ENCODE data around the gene FITM1.

- no peak for TF ChIP-seq EZH2phosphoT487 (IDR thresholded peaks at IDR 0.05; ENCODE audit: unreplicated experiment)
- TF ChIP-seq, protein P1, sequence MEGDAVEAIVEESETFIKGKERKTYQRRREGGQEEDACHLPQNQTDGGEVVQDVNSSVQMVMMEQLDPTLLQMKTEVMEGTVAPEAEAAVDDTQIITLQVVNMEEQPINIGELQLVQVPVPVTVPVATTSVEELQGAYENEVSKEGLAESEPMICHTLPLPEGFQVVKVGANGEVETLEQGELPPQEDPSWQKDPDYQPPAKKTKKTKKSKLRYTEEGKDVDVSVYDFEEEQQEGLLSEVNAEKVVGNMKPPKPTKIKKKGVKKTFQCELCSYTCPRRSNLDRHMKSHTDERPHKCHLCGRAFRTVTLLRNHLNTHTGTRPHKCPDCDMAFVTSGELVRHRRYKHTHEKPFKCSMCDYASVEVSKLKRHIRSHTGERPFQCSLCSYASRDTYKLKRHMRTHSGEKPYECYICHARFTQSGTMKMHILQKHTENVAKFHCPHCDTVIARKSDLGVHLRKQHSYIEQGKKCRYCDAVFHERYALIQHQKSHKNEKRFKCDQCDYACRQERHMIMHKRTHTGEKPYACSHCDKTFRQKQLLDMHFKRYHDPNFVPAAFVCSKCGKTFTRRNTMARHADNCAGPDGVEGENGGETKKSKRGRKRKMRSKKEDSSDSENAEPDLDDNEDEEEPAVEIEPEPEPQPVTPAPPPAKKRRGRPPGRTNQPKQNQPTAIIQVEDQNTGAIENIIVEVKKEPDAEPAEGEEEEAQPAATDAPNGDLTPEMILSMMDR (conservative IDR thresholded peaks at IDR 0.05; ENCODE audit: low read depth in 2 of 2) = no peak
Measured at GRCh38 chr14:24113379-24113800, 17.1 kb upstream of the FITM1 start.
